HEK293 (cell line): ENCODE measurements around the gene KRTAP1-1.

Experiments
- PRDM10 ChIP-seq: fragments of 450-650 bp; formaldehyde crosslinking; IDR thresholded peaks from 2 replicates; pipeline ENCODE4 v1.5.1; 2016; ENCODE audit warnings: missing biosample characterization, missing genetic modification characterization
- TF ChIP-seq, protein P1 (sequence below): IDR thresholded peaks from 2 replicates; pipeline ENCODE4 v1.6.1; 2011; ENCODE audit warnings: mild to moderate bottlenecking, low read depth, low read length, borderline replicate concordance

- TF ChIP-seq, protein P1, sequence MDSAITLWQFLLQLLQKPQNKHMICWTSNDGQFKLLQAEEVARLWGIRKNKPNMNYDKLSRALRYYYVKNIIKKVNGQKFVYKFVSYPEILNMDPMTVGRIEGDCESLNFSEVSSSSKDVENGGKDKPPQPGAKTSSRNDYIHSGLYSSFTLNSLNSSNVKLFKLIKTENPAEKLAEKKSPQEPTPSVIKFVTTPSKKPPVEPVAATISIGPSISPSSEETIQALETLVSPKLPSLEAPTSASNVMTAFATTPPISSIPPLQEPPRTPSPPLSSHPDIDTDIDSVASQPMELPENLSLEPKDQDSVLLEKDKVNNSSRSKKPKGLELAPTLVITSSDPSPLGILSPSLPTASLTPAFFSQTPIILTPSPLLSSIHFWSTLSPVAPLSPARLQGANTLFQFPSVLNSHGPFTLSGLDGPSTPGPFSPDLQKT: no peak
- no peak for TF ChIP-seq PRDM10
Observed at GRCh38 chr17:40993839-40994238, 47.4 kb downstream of the KRTAP1-1 start, which contains the start of gene KRTAP3-3.
